H1 (cell line): ENCODE measurements around the gene UGGT1.

ENCODE experiments used
- KDM5A ChIP-seq: fragments of 200-600 bp; IDR thresholded peaks from 2 replicates; pipeline ENCODE4 v1.7.1; 2012; ENCODE audit warnings: mild to moderate bottlenecking, low read length, inconsistent platforms, mixed read lengths
- POLR2A ChIP-seq, 2 experiments: IDR thresholded peaks; 1 replicate in 1 of 2; 2 replicates in 1 of 2; pipeline ENCODE4 v1.6.1; 2011; ENCODE audit warnings: low read depth in 2 of 2, low read length in 2 of 2, mild to moderate bottlenecking in 2 of 2; ENCODE audit errors: control extremely low read depth in 1 of 2
- TAF1 ChIP-seq: IDR thresholded peaks from 2 replicates; pipeline ENCODE4 v1.6.1; 2011; ENCODE audit warnings: mild to moderate bottlenecking, low read depth, low read length
- YY1 ChIP-seq: IDR thresholded peaks from 2 replicates; pipeline ENCODE4 v1.6.1; 2011; ENCODE audit warnings: low read depth, mild to moderate bottlenecking, low read length
- TF ChIP-seq, protein P1 (sequence below), 3 experiments: IDR thresholded peaks; 1 replicate in 2 of 3; 2 replicates in 1 of 3; pipeline versions ENCODE4 v1.5.1 to v1.6.1; 2011; ENCODE audit warnings: low read length in 3 of 3, mild to moderate bottlenecking in 3 of 3, inconsistent platforms in 2 of 3, low read depth in 1 of 3, moderate library complexity in 1 of 3; ENCODE audit not compliant: insufficient read depth in 1 of 3; ENCODE audit errors: control extremely low read depth in 1 of 3

DNA sequence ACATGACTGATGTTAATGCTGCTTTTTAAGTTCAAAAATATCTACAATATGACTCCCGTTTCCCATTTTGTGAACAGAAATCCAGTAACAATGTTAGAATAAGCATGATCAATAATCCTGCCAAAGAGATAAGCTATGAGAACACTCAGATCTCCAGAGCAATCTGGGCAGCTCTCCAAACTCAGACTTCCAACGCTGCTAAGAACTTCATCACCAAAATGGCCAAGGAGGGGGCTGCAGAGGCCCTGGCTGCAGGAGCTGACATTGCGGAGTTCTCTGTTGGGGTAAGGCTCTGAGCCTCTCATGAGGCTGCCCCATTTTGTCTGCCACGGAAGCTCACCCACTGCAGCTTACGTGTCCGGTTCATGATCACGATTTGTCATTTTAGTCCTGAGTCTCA, 68.4 kb downstream of the UGGT1 start:
- no peak for TF ChIP-seq POLR2A (IDR thresholded peaks at IDR 0.05; ENCODE audit: control extremely low read depth in 1 of 2, low read depth in 2 of 2, low read length in 2 of 2)
- TF ChIP-seq, protein P1, sequence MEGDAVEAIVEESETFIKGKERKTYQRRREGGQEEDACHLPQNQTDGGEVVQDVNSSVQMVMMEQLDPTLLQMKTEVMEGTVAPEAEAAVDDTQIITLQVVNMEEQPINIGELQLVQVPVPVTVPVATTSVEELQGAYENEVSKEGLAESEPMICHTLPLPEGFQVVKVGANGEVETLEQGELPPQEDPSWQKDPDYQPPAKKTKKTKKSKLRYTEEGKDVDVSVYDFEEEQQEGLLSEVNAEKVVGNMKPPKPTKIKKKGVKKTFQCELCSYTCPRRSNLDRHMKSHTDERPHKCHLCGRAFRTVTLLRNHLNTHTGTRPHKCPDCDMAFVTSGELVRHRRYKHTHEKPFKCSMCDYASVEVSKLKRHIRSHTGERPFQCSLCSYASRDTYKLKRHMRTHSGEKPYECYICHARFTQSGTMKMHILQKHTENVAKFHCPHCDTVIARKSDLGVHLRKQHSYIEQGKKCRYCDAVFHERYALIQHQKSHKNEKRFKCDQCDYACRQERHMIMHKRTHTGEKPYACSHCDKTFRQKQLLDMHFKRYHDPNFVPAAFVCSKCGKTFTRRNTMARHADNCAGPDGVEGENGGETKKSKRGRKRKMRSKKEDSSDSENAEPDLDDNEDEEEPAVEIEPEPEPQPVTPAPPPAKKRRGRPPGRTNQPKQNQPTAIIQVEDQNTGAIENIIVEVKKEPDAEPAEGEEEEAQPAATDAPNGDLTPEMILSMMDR (IDR thresholded peaks at IDR 0.05; ENCODE audit: control extremely low read depth in 1 of 3, insufficient read depth in 1 of 3, low read depth in 1 of 3, low read length in 3 of 3) = no peak
- no peak for TF ChIP-seq TAF1
- TF ChIP-seq YY1 = no peak
- no peak for TF ChIP-seq KDM5A
